Measurements from ENCODE around the gene MED12. TPM values are rescaled to one million over a fixed set of nuclear protein-coding genes. Genes with fewer than 3 reads are reported as not detected.

MED12 gene
- polyA plus RNA-seq, 3 donors, result 47.9 to 55.0 (median 54.9) TPM

- no peak for DNase-seq
Measured at GRCh38 chrX:71105628-71106027, 12.8 kb upstream of the MED12 start.

DNA sequence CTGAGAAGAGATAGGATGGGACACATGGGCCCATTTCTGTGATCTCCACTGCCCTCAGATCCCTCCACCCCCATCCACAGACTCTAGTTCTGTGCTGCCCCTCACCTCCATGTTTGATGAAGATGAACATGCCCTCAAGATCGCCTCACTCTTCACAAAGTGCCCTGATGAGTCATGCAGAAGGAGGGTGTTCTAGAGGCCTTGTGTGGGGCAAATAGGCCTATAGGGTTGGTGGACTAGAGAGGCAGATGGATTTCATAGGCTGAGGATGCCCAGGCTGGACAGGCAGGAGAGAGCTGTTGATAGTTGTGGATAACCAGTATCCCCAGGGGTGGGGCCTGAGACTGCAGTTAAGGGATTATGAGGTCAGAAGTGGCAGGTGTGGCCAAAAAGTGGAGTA, 12.0 kb upstream of the MED12 start, which contains the start of gene CXorf65:
CXorf65 (minus strand) TSS at position 314 of the 400 bp plus-strand sequence; CDS start at position 130, 184 bp downstream.
- DNase-seq, result no peak

DNA sequence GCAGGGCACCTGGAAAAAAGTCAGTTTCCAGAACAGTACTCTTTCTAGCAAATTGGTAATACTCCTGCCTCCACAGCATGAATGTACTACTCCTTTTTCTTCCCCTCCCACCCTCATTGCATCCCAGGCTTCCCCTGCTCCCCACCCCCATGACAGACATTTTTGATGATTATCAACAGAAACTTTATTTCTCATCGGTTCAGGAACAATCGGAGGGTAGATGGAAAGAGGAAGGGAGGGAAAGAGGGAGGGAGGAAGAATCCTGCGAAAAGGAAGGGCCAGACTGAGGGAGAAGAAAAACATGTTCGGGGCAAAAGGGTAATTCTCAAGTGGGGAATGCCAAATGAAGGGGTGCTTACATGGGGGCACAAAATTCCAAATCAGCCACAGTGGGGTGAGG, 11.2 kb upstream of the MED12 start:
- no peak for DNase-seq

DNA sequence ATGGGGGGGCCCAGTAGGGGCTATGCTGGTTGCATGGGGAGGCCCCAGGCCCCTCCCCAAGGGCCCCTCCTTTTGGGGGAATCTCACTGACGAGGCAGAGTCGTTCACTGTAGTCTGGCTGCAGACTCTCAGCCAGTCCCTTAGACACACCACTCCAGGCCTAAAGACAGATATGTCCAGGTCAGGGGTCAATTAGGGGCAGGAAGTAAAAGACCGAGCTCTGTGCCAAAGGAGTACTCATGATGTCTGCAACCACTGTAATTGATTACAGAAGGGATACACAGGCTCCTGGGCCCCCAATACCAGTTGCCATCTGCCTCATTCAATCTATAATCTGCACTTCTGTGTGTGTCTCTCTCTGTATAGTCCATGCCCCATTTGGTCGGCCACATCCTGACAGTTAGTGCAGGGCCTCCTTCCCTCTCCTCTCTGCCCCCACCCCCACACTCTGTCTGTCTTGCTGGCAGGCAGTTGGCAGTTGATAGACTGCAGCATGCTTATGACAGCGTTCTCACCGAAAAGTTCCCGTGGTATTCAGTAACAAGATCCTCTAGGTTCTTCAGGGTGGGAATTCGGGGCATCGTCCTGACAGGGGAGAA, 10.5 kb upstream of the MED12 start:
- DNase-seq, result no peak

- DNase-seq, result no peak
Measured at GRCh38 chrX:71109051-71109450, 9.3 kb upstream of the MED12 start.

GRCh38 chrX:71111141-71111843, 7.1 kb upstream of the MED12 start, which contains the start of gene IL2RG:
Gene IL2RG (minus strand): TSS chrX:71111577. CDS start chrX:71111539, 38 bp downstream.
- no peak for DNase-seq

DNA sequence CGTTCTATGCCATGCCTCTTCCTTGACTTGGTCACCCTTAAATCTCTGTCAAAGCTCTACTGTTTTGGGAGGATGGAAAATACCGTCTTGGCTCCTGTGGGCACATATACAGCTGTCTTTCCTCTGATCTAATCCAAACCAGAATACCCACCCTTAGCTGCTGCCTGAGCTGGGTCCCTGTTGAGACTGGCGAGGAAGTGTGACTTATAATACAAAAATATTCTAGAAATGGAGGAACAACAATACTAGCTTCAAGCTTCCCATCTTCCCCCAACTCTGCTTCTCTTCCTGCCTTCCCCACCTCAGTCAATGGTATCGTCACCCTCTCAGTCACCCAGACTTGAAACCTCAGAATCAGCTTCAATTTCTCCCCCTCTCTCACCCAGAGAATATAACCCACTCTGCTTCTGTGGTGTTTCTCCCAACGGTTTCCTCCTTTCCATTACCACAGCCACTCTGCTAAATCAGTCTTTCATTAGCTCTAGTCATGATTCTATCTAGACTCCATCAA, 6.4 kb upstream of the MED12 start:
- no peak for DNase-seq

DNA sequence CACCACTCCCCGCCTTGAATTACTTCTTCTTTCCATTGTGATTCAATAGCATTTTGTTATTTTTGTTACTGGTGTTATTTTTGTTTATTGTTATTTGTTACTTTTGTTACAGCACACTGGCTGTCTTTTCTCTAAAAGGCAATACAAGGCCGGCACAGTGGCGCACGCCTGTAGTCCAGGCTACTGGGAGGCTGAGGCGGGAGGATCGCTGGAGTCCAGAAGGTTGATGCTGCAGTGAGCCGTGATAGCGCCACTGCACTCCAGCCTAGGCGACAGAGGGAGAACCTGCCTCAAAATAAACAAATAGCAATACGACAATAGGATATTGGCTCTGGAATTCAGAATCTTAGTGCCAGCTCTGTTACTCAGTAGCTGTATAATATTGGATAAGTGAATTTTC, 1.0 kb upstream of the MED12 start:
- no peak for DNase-seq

DNA sequence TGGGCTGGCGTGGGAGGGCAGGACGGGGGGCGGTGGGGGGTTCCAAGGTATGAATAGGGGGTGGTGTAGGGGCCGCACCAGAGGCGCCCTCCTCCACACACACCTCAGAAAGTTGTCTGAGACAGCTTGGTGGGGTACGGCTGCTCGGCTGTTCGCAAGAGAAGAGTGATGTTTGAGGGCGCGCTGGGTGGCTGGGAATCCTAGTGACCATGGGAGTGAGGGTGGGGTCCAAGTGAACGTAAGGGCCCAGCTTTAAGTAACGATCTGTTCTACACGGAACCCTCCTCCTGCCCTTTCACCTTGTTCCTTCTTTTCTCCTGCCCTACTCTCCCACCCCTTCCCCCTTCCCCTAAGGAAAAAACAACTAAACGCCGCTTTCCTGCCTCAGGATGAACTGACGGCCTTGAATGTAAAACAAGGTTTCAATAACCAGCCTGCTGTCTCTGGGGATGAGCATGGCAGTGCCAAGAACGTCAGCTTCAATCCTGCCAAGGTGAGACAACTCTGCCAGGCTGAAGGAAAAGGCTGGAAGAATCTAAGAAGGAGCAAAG, 664 bp downstream of the MED12 start:
- no peak for DNase-seq

DNA sequence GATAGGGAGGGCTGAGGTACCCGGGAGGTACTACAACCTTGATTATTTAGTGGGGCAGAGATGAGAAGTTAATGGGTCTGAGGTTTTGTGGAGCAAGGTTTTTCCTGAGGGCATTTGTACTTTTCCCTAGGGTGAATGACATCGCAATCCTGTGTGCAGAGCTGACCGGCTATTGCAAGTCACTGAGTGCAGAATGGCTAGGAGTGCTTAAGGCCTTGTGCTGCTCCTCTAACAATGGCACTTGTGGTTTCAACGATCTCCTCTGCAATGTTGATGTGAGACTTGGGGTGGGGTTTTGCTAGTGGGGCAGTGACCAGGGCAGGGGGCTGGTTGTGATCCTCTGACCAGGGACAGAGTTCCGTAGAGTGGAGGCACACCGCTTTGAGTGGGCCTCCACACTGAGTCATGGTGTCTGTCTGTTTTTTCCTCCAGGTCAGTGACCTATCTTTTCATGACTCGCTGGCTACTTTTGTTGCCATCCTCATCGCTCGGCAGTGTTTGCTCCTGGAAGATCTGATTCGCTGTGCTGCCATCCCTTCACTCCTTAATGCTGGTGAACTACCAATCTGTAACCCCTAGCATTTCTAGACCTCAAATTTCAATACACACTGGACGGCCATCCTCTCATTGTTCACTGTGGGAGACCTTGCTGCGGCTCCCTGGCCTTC, 9.9 kb downstream of the MED12 start:
- DNase-seq, result no peak

GRCh38 chrX:71128915-71129765, 10.7 kb downstream of the MED12 start:
- DNase-seq, result no peak

DNA sequence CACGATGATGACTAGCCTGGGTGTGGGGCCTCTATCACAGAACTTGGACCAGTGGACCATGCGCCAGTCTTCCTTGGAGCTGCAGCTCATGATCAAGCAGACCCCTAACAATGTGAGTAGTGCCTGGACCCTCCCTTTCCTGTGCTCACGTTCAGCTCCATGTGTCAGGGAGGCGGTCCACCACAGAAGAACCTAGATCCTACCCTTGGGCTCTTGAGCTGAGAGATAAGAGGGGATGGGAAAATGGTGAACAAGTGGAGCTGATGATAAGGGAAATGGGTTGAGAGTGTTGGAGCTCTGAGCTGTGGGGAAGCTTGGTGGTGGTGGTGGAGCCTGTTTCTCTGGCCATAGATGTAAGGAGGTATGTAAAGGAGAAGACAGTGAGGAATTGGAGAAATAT, 13.1 kb downstream of the MED12 start:
- no peak for DNase-seq

GRCh38 chrX:71140440-71140839, 22.0 kb downstream of the MED12 start:
- no peak for DNase-seq

GRCh38 chrX:71143508-71143907, 25.1 kb downstream of the MED12 start:
- DNase-seq, result no peak

DNA sequence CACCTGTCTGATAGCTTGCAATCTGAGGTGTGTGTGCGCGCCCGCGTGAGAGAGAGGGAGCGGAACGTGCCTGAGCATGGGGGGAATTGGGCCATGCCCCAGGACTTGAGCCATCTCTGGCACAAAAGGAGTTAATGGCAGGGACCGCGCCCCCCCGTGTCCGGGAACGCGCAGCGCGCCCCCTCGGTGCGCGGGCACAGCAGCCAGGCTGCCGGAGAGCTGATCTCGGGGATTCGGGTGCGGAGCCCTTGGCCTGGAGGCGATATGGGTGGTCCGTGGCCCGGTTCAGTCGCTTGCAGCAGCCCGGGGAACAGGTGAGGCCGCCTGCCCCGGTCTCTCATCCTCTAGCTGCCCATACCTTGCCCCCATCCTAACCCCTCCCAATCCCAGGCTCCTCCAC, 26.3 kb downstream of the MED12 start, which contains the start of gene NLGN3:
NLGN3 (plus strand) TSS at position 191 of the 400 bp plus-strand sequence. CDS start 2,909 bp downstream, outside the sequence.
- no peak for DNase-seq

DNA sequence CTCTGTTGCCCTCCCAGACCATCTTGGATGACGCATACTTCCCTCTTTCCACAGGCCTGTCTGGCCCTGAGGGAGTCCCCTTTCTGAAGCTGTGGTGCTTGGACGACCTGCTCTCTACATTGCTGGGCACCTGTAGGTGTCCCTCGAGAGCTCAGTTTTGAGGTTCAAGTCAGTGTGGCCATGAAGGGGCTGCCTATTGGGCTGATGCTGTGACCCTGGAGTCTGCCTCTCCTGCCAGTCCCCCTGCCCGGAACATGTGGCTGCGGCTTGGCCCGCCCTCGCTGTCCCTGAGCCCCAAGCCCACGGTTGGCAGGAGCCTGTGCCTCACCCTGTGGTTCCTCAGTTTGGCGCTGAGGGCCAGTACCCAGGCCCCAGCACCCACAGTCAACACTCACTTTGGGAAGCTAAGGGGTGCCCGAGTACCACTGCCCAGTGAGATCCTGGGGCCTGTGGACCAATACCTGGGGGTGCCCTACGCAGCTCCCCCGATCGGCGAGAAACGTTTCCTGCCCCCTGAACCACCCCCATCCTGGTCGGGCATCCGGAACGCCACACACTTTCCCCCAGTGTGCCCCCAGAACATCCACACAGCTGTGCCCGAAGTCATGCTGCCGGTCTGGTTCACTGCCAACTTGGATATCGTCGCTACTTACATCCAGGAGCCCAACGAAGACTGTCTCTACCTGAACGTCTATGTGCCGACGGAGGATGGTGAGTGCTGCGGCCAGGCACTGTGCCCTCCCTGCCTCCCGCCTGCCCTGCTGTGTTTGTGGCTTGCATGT, 29.3 kb downstream of the MED12 start:
- DNase-seq, result no peak

GRCh38 chrX:71148278-71148663, 29.9 kb downstream of the MED12 start:
- DNase-seq, result no peak

- DNase-seq, result no peak
Measured at GRCh38 chrX:71151366-71151765, 33.0 kb downstream of the MED12 start.

DNA sequence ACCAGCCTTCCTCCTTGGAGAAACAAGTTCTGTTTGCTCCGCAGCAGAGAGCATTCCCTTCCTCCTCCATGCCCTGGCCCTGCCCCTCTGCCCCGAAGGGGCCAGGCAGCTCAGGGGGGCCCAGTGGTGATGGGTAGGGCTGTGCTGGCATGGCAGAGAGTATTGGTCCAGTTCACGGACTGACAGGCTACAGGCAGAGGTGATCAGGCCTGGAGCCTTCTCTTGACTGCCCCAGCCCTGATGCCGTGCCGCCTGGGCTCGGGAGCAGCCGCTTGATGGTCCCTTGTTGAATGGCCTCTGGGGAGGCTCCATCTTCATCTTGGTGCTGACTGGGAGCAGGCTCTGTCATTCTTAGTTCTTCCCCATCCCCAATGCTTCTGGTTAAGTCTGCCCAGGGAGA, 35.8 kb downstream of the MED12 start:
- no peak for DNase-seq

GRCh38 chrX:71154641-71155040, 36.2 kb downstream of the MED12 start:
- no peak for DNase-seq

DNA sequence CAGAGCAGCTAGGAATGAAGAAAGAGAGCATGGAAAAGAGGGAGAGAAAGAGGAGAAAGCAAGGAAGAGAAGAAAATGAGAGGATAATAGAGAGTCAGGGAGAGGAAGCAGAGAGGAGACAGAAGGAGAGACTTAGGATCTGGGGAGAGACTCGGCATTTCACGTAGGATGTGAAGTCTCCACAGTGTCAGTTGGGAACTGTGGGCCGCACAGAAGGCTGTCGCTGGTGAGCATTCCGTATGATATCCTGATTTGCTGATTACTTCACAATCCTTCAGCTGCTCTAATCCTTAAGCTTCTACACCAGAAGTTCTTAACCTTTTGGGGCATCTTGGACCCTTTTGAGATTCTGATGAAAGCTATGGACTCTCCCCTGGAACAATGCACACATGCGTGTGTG, 40.2 kb downstream of the MED12 start:
- DNase-seq, result no peak

Measured in renal pelvis (tissue), 4 donors.